H4 (cell line): ENCODE measurements around the gene SLIT3. TPM values are rescaled to one million over a fixed set of nuclear protein-coding genes. Genes with fewer than 3 reads are reported as not detected.

Experiments used
- DNase-seq: peaks from one replicate; pipeline ENCODE4 v3.0.0-alpha.2; 2015; ENCODE audit warnings: low spot score
- total RNA-seq: library from RNA; depleted of rRNA; stranded (reverse); fragments of >200 nt; shearing (Covaris generic); gene quantifications from 2 replicates; pipeline ENCODE4 v1.2.3, GENCODE V29; 2014

The SLIT3 gene
- total RNA-seq, 1 experiment from 2014 or later = 0.58 TPM

- DNase-seq = no peak
Measured at GRCh38 chr5:168680395-168680794, 620.5 kb downstream of the SLIT3 start.

DNA sequence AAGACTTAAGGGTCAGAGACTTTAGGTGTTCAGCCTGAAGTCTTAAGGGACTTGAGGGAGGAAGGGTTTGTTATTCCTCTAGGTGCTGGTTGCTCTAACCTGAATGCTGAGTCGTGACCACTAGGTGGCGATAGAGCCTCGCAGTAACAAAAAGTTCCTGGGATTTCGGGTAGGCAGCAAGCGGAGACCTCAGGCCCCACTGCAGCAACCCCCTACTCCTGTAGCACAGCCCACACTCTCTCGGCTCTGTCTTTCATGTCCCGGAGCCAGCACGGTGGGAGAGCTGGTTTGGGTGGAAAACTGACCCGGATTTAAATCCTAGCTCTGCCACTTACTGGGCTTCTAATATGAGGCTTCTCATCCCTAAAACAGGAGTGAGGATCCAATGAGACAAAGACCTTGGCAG is 621.4 kb downstream of the SLIT3 start:
- DNase-seq = peak; percentile 64

DNA sequence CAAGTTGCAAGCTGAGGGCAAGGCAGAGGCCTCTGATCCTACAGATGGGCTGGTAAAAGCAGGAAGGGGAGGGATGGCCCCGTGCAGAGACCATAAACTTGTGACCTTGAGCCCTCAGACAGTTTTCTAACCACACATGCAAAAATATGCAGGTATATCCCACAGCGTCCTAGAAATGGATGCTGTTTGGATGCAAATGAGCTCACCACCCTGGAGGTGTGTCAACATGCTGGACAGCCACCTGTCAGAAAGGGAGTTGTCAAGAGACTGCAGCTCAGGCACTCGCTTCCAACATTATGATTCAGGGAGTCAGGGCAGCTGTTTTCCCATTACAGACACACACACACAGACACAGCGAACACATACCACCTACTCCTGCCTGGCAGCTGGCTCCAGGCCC is 624.4 kb downstream of the SLIT3 start:
- no peak for DNase-seq

GRCh38 chr5:168675883-168676408 is 625.0 kb downstream of the SLIT3 start:
- DNase-seq = no peak

DNA sequence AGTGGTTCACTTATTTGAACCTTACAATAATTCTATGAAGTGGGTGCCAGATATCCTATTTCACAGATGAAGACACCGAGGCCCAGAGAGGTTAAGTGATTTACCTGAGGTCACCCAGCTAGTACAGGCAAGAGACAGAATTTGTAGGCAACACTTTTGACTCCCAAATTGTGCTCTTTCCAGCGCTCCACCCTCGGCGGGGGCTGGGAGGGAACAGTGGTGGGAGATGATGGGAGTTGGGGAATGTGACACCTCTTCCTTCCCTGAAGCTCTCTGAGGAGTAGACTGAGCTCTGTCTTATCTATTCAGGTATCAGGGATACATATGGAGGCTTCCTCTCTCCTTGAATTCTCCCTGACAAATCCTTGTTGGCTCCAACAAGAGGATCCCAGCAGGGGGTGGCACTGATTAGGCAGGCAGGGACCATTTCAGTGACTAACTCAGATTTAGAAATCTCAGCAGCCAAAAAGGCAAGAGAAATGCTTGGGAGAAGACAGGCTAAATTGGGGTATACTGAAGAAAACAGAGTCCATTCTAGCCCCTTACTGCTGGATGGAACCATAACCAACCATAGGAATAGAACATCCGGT is 626.0 kb downstream of the SLIT3 start:
- DNase-seq = no peak

DNA sequence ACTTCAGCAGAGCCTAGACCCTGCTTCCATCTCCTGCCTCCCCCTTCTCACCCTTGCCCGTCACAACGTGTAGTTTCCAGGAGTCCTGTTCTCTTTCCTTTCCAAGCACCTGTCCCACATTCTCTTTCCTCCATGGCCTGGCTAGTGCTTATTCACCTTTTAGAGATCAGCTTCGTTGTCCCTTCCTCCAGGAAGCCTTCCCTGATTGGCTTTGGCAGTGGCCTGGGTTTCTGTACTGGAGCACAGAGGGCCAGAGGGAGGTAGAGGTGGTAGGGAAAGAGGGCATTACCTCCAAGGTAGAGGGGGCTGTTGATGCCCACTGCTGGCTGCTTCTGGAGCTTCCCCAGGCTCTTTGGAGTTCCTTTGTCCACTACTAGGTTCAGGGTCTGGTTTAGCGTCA is 628.1 kb downstream of the SLIT3 start:
- DNase-seq = no peak

GRCh38 chr5:168672016-168672415 is 628.9 kb downstream of the SLIT3 start:
- DNase-seq = no peak

DNA sequence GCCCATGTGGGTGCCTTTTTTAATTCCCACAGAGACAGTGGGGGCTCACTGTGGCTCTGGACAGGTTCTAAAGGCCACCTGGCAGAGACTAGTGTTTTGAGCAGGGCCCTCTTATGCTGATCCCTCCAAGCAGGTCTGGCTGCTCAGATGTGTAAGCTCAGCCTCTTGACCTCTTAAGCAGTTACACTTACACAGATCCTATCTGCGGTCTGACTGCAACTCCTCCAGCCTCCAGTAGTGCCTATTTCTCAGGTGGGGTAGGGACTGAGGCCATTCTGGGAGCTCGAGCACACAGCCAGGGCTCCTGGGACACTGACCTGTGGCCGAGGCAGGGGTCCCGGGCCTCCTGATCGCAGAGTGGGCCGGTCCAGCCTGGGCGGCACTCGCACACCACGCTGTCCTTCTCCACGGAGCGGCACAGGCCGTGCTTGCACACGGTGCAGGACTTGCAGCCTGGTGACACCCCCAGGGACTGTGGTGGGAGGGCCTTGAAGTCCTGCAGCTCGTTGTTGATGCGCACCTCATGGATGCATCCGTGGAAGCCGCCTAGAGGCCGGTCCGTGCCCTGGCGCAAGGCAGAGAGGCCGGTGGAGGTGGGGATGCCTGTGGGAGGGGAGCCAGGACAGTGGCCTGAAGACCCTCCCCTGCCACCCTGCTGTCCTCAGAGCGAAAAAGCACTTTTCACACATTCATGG is 629.9 kb downstream of the SLIT3 start:
- DNase-seq = no peak

- DNase-seq = no peak
Measured at GRCh38 chr5:168669668-168670378, 631.1 kb downstream of the SLIT3 start.

DNA sequence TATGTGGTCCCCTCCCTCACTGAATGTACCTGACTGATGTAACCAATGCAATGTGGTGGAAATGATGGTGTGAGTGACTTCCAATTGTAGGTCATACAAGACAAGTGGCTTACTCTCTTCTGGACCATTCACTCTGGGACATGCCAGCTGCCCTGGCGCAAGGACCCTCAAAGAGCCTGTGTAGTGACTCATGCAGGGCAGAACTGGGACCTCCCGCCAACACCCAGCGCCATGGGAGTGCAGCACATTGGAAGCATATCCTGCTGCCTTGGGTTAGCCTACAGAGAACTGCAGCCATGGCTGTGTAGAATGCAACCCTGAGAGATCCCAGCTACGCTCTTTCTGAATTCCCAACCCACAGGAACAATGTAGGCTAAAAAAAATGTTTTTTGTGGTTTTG is 631.8 kb downstream of the SLIT3 start:
- DNase-seq = no peak

- no peak for DNase-seq
Measured at GRCh38 chr5:168668078-168668477, 632.9 kb downstream of the SLIT3 start.

DNA sequence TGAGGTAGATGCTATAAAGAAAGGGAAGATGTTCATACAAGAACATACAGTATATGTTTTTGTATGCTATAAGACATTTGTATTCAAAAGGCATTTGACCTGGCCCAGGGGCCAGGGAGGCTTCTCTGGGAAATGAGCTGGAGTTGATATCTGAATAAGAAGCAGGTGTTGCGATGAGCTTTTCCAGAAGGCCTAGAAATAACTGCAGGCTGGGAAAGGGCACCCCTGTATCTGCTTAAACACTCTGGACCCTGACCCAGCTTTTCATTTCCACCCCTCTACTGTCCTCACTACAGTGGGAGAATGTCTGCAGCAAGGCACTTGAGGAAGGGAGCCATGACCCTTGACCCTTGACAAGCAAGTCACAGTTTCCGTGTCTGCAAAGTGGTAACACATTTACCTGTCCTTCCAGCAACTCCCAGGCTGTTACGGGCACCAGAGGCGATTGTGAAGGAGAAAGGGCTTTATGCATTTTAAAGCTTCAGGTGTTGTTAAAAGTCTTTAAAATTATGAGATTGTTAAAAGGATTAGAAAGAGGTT is 633.6 kb downstream of the SLIT3 start:
- DNase-seq = no peak

DNA sequence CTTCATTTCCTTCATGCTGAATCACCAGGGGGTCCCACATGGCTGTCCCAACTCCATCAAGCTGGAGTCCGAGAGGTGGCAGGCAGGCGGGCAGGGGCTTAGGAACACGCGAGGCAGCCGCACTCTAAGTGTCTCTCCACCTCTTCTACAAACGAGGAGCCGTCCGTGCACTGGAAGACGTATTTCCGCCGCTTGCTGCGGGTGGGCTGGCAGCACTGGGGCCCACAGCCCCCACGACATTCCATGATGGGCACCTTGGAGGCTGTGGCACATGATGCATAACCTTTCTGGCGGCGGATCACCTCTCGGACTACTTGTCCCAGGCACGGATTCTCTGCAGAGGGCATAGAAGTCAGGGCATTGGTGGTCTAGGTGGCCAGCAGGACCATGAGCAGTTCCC is 634.6 kb downstream of the SLIT3 start:
- no peak for DNase-seq

- DNase-seq = no peak
Measured at GRCh38 chr5:168663276-168664004, 637.5 kb downstream of the SLIT3 start.

GRCh38 chr5:168661593-168662485 is 639.1 kb downstream of the SLIT3 start:
- DNase-seq = no peak

GRCh38 chr5:168660691-168661090 is 640.2 kb downstream of the SLIT3 start:
- DNase-seq = no peak

DNA sequence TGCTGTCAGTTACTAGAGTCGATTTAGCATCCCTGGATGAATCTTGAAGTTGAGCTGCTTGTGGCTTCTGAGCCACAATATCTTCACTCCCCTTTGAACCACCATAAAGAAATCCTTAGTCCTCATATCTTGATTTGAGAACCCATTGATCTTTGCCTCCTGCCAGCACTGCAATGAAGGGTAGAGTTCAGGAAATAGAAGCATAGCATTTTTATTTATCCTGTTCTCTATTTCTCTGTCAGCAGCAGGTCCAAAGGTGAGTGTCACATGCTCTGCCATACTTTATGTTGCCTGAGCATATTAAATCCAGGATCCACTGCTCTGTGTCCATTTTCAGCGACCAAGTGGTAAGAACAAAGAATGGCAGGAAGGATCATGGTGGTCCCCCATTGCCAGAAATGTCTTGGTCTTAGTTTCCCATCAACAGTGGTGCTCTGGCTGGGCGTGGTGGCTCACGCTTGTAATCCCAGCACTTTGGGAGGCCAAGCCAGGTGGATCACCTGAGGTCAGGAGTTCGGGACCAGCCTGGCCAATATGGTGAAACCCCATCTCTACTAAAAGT is 641.6 kb downstream of the SLIT3 start:
- no peak for DNase-seq

- DNase-seq = no peak
Measured at GRCh38 chr5:168658394-168658793, 642.5 kb downstream of the SLIT3 start.

DNA sequence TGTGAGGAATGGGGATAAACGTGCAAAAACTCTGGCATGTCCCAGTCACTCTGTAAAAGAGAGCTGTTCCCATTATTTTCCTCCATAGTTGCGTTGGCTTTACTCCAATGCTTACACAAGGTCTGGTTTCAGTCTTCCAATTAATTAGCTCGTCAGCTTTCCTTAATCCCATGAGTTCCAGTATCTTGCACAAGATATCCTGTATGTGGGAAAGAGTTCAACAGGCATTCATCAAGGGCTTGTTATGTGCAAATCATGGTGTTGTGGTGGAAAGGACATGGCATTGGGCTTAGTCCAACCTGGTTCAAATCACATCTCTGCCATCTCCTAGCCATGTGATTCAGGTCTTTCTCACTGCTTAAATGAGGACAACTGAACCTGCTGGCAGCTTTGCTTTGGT is 644.3 kb downstream of the SLIT3 start:
- peak; percentile 19 for DNase-seq

GRCh38 chr5:168655316-168655715 is 645.6 kb downstream of the SLIT3 start:
- no peak for DNase-seq
